Activated gamma-delta T cell treated with Interleukin-2 at 50 U/mL for 16 hours (primary cell): ENCODE data around the gene HFM1.
"Not testable (repeated sequence)": the region's sequence is repeated elsewhere in the genome, so short reads cannot be mapped to it uniquely, and the experiment has no call there.

Experiments used
- DNase-seq: peaks from one replicate; pipeline ENCODE4 v3.0.0-alpha.2; 2020

HFM1 gene

GRCh38 chr1:91372230-91372629, 32.4 kb downstream of the HFM1 start:
- DNase-seq: not testable (repeated sequence)

GRCh38 chr1:91349524-91349923, 55.1 kb downstream of the HFM1 start:
- no peak for DNase-seq

DNA sequence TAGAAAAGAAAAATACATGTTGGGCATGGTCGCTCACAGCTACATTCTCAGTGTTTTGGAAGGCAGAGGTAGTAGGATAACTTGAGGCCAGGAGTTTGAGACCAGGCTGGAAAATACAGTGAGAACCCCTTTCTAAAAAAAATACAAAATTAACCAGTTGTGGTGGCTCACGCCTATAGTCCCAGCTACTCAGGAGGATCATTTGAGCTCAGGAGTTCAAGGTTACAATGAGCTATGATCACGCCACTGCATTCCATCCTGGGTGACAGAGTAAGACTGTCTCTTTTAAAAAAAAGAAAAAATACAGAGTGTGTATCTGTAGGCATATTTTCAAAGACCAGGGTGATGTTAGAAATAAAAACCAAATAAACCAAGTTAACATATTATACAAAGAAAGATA, 57.8 kb downstream of the HFM1 start:
- no peak for DNase-seq

- no peak for DNase-seq
These were observed 59.1 kb downstream of the HFM1 start for GRCh38 chr1:91345395-91346005.

DNA sequence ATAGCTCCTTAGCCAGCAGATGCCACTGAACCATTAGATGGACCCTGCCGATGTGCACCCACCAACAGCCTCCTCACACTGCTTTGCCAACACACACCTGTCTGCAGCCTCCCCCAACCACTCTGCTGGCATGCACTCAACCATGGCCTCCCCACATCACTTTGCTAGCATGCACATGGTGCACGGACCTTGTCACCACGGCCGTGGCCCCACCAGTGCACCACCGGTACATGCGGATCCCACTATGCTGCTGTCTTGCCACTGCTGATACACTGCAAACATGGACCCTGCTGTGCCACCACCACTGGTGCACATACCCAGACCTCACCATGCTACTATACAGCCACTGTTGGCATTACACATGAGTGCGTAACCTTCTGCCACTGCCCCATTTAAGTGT, 66.1 kb downstream of the HFM1 start:
- no peak for DNase-seq

DNA sequence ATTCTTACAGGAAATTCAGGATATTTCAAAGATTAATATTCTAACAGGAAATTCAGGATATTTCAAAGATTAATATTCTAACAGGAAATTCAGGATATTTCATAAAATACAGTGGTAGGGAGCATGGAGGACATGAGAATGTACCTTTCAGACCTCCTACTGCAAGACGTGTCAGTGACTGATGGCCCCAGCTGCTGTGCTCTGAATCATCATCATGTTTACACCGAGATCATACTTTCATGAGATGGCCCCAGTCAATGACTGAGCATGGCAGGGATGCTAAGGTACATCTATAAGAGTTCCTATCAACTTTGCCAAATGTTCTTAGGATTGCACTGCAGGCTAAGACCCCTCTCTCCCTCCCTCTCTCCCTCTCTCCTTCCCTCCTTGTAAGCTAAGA, 69.0 kb downstream of the HFM1 start:
- no peak for DNase-seq

- no peak for DNase-seq
These were observed 69.8 kb downstream of the HFM1 start for GRCh38 chr1:91334856-91335255.

DNA sequence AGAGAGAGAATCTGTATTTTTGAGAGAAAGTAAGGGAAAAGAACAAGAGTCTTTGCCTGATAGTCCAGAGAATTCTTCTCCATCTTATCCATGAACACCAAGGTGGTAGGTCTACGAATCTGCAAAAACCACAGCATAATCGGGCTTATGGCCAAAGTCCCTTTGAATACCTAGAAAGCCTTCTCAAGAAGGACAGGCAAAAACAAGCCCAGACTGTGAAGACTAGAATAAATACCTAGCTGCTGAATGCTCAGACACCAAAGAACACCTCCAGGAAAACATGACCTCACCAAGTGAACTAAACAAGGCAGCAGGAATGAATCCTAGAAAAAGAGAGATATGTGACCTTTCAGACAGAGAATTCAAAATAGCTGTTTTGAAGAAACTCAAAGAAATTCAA, 79.2 kb downstream of the HFM1 start:
- DNase-seq: no peak

GRCh38 chr1:91314643-91315042, 90.0 kb downstream of the HFM1 start:
- DNase-seq: no peak

DNA sequence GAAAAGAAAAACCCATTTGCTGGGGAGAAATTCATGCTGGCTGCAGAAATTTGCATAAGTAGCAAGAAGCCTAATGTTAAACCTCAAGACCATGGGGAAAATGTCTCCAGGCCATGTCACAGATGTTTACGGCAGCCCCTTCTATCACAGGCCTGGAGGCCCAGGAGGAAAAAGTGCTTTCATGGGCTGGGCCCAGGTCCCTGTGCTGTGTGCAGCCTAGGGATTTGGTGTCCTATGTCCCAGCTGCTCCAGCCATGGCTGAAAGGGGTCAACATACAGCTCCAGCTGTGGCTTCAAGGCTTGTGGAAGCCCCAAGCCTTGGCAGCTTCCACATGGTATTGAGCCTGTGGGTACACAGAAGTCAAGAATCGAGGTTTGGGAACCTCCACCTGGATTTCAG, 93.0 kb downstream of the HFM1 start:
- DNase-seq: no peak

DNA sequence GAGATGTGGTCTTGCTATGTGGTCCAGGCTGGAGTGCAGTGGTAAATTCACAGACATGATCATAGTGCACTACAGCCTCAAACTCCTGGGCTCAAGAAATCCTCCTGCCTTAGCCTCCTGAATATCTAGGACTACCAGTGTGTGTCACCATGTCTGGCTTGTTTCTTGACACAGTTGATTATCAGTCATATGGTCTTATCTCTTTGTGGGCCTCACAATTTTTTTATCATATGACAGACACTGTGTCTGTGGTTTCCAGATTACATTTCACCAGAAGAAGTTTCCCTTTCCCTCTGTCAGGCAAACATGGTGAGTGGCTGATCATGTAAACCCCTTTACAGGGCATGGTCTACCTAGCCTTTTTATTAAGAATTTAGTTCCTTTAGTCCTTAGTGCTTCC, 96.1 kb downstream of the HFM1 start:
- no peak for DNase-seq

DNA sequence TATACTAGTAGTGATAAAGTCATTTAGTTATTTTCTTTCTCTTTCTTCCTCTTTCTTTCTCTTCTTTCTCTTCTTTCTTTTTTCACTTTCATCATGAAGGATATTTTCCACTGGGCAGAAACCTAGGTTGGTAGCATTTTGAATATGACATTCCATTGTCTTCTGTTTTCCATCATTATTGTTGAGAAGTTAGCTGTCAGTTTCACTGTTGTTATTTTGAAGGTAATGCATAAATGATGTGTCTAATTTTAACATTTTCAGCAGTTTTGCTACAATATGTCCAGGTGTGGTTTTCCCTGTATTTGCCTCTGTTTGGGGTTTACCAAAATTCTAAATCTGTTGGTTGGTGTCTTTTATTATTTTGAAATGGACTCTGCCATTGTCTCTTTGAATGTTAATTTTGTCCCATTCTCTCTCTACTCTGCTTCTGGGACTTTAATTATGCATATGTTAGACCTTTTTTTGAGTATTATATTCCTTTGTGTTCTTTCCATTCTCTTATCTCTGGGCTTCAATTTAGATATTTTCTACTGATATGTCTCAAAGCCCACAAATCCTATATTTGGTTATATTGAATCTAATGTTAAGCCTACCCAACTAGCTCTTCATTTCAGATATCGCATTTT, 96.7 kb downstream of the HFM1 start:
- DNase-seq: no peak

GRCh38 chr1:91303165-91303564, 101.5 kb downstream of the HFM1 start:
- DNase-seq: no peak

GRCh38 chr1:91288843-91289553, 115.6 kb downstream of the HFM1 start:
- DNase-seq: not testable (repeated sequence)

DNA sequence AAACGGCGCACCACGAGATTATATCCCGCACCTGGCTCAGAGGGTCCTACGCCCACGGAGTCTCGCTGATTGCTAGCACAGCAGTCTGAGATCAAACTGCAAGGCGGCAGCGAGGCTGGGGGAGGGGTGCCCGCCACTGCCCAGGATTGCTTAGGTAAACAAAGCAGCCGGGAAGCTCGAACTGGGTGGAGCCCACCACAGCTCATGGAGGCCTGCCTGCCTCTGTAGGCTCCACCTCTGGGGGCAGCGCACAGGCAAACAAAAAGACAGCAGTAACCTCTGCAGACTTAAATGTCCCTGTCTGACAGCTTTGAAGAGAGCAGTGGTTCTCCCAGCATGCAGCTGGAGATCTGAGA, 117.7 kb downstream of the HFM1 start:
- not testable (repeated sequence) for DNase-seq

- DNase-seq: not testable (repeated sequence)
These were observed 118.2 kb downstream of the HFM1 start for GRCh38 chr1:91286259-91286961.

DNA sequence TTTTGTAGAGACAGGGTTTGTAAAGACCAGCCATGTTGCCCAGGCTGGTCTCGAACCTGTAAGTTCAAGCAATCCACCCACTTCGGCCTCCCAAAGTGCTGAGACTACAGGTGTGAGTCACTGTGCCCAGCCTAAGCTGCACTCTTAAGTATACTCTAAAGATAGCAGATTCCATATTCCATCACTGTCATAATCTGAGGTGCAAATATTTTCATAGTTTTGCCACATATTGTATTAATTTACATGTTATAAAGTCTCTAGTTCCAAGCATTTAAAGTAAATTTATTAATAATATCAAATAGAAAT, 121.3 kb downstream of the HFM1 start:
- no peak for DNase-seq

GRCh38 chr1:91282695-91283420, 121.8 kb downstream of the HFM1 start:
- peak; percentile 28 for DNase-seq

- DNase-seq: no peak
These were observed 122.9 kb downstream of the HFM1 start for GRCh38 chr1:91281782-91282181.

- DNase-seq: no peak
These were observed 125.9 kb downstream of the HFM1 start for GRCh38 chr1:91278754-91279153.

DNA sequence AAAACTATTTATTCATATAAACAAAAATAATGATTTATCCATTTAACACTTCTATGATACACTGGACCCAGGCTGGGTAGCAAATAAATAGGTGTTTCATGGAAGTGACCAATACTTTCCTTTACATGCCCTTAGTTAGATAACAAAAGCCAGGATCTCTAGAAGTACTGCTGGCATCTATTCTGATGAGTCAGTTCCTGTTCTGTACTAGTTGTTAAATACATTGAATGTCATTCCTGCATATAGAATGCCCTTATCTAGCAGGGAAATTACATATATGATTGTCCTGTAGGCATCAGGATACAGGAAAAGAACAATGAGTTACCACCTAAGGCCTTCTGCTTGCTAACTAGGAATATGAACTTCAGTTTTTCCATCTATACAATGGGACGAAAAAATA, 130.8 kb downstream of the HFM1 start:
- DNase-seq: no peak

GRCh38 chr1:91261655-91262054, 143.0 kb downstream of the HFM1 start:
- DNase-seq: no peak

GRCh38 chr1:91245435-91245834, 159.2 kb downstream of the HFM1 start:
- no peak for DNase-seq
